Astrocyte of the cerebellum (primary cell): ENCODE data around the gene ULK4.
A peak's percentile ranks its signal among the peaks of the same experiment; 100 is the strongest.
"Not testable (repeated sequence)": the region's sequence is repeated elsewhere in the genome, so short reads cannot be mapped to it uniquely, and the experiment has no call there.

Source experiments
- DNase-seq: peaks from one replicate; pipeline ENCODE4 v3.0.0-alpha.2; 2011; ENCODE audit warnings: low read depth
- H3K4me3 ChIP-seq: 2 replicates; pipeline ENCODE4 v1.5.1; 2011; ENCODE audit warnings: mild to moderate bottlenecking, low read depth, low read length, moderate library complexity
- CTCF ChIP-seq: IDR thresholded peaks from 2 replicates; pipeline ENCODE4 v1.5.1; 2012; ENCODE audit warnings: low read length, low read depth, moderate library complexity, mild to moderate bottlenecking; ENCODE audit errors: missing control alignments
- in situ Hi-C: cut with HindIII; loops from 2 replicates; pipeline ENCODE4 v1.10.0; 2017; ENCODE audit warnings: low sequenced_read_pairs

The ULK4 gene

GRCh38 chr3:41467481-41467880, 494.4 kb downstream of the ULK4 start:
- no peak for DNase-seq
- no peak overlapping the region for H3K4me3 ChIP-seq
- in situ Hi-C loops = no loop called here
- TF ChIP-seq CTCF = no peak

GRCh38 chr3:41464858-41465257, 497.0 kb downstream of the ULK4 start:
- DNase-seq = no peak
- H3K4me3 ChIP-seq = no peak overlapping the region
- in situ Hi-C loops = no loop called here
- no peak for TF ChIP-seq CTCF

- no peak for DNase-seq
- H3K4me3 ChIP-seq = no peak overlapping the region
- in situ Hi-C loops = no loop called here
- no peak for TF ChIP-seq CTCF
Measured at GRCh38 chr3:41464401-41464800, 497.5 kb downstream of the ULK4 start.

GRCh38 chr3:41462103-41462691, 499.7 kb downstream of the ULK4 start:
- in situ Hi-C loops = no loop called here
- H3K4me3 ChIP-seq = no peak overlapping the region
- DNase-seq = peak; percentile 1
- no peak for TF ChIP-seq CTCF

- DNase-seq = no peak
- no peak for TF ChIP-seq CTCF
- in situ Hi-C loops = no loop called here
- no peak overlapping the region for H3K4me3 ChIP-seq
Measured at GRCh38 chr3:41460736-41461135, 501.2 kb downstream of the ULK4 start.

GRCh38 chr3:41457176-41457575, 504.7 kb downstream of the ULK4 start:
- no peak overlapping the region for H3K4me3 ChIP-seq
- TF ChIP-seq CTCF = no peak
- no peak for DNase-seq
- in situ Hi-C loops = no loop called here

GRCh38 chr3:41456162-41456561, 505.7 kb downstream of the ULK4 start:
- no peak for TF ChIP-seq CTCF
- H3K4me3 ChIP-seq = no peak overlapping the region
- in situ Hi-C loops = no loop called here
- no peak for DNase-seq

- DNase-seq, in situ Hi-C loops, H3K4me3 ChIP-seq: not testable (repeated sequence)
Measured at GRCh38 chr3:41453618-41454017, 508.3 kb downstream of the ULK4 start.
